GM19035 (cell line): ENCODE results near the gene FSHR.

Source experiments
- ATAC-seq: cut with Tn5 transposase; IDR thresholded peaks from one replicate; pipeline ENCODE4 v1.9.1; 2021; ENCODE audit not compliant: unreplicated experiment

FSHR gene

GRCh38 chr2:49154140-49154539, at the start of gene FSHR:
Gene FSHR (minus strand): TSS chr2:49154515. CDS start chr2:49154417, 98 bp downstream.
- no peak for ATAC-seq

DNA sequence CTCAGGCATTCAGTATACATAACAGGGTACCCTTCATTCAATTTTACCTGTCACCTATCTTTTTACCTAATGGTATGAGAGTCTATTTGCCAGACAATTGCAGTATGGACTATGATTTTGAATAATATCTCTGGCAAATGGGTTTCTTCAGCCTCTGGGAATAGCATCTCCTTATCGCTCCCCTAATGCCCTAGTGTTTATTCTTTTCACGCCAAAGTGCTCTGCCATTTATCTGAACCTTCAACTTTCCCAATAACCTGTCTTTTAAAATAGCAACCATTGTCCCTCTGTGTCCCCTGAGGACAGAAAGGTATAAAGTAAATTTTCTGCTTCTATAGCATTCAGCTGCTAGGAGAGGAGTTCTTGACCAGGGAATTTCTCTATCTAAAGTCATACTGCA, 45.0 kb upstream of the FSHR start:
- ATAC-seq, result no peak

DNA sequence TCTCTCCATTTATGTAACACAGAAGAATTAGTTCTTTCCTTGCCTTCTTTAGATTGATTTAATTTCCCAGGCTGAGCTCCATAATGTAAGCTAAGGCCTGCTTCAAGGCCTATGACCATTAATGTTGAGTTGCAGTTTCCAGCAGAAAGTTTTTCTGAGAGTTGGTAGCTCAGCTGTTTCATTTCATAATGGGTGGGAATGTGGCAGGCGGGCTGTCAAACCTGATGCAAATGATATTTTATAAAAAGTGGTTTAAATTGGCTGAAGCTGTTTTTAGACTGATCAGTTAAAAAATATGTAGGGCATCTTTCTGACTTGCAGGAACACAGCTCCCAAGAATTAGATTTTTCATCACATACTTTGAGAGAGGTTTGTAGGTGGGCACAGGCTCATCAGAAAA, 40.4 kb upstream of the FSHR start:
- ATAC-seq, result no peak

DNA sequence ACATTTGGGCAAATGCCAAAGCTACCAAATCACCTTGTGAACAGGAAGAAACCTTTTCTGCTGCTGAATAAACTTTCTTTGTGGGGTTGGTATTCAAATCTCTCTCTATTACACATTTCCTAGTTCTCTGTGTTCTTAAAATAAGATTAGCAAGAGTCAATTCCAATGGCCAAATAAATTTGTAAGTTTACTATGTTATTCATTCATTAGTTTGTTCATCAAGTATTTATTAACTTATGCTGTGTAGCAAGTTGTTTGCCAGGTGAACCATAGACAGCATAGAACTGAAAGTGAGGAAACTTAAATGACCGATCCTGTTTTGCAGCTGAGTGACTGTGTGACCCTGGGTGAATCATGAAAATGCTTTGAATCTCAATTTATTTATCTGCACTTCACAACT, 37.7 kb upstream of the FSHR start:
- no peak for ATAC-seq

GRCh38 chr2:49189512-49190225, 35.4 kb upstream of the FSHR start:
- no peak for ATAC-seq

DNA sequence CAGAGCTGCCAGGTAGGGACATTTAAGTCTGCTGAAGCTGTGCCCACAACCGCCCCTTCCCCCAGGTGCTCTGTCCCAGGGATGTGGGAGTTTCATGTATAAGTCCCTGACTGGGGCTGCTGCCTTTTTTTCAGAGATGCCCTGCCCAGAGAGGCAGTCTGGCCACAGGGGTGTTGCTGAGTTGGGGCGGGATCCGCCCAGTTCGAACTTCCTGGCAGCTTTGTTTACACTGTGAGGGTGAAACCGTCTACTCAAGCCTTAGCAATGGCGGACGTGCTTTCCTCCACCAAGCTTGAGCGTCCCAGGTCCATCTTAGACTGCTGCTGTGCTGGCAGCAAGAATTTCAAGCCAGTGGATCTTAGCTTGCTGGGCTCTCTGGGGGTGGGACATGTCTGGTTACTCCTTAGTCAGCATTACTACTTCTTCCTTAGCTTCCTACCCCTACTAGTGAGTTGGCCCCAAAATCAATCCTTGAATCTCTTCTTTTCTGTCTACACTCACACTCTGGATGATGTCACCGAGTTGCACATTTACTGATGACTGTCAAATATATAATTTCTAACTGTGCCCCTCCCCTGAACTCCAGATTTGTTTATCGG, 31.8 kb upstream of the FSHR start:
- ATAC-seq, result no peak

DNA sequence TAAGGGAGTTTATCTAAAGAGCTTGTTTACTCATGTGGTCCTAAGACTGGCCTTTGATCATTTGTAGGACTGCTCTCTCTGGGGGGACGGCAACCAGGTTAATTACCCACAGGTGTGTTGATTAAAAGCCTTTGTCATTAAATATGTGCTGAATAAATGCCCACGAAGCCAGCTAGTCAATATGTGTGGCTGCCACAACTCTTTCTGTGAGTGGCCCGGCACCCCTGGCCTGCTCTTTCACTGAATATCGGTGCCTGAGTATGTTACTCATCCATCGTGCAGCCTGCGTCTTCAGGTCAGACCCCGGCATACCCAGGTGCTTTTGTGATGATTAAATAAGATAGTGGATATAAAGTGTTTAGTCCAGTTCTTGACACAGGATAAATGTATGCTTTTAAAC, 24.3 kb upstream of the FSHR start:
- ATAC-seq, result no peak

- ATAC-seq, result no peak
These were observed 22.9 kb upstream of the FSHR start for GRCh38 chr2:49177194-49177593.

DNA sequence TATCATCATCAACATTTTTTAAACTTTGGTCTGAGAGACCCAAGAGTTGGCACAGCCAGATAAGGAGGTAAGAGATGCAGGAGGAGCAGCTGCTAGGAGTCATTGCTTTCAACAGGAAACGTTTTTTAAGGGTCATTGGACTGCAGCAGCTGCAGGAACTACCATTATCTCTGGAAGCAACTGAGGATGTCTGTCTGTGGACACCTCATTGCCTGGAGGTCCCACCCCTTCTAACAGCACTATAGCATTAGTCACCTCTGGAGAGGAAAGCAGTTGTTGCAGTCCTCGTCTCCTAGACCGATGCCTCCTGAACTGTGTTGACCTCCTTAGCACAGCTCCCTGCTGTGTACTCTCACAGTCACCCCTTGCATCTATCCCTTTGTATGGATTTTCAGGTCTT, 21.5 kb upstream of the FSHR start:
- ATAC-seq, result no peak

DNA sequence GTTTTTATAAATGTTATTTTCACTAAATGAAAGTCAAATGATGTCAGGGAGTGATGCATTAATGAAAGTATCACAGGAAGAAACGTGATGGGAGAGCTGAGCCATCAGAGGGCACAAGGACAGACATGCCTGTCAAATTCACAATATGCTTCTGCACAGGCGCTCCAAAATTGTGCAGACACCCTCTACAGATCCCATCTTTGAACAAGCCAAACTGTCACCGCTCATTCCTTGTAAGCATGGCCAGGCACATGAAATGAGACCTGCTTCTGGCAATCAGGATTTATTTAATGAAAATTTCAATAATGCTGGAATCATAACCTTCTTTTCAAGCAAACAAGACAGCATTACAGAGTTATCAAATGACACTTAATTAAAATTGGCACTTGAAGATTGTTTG, 20.4 kb upstream of the FSHR start:
- ATAC-seq, result no peak

DNA sequence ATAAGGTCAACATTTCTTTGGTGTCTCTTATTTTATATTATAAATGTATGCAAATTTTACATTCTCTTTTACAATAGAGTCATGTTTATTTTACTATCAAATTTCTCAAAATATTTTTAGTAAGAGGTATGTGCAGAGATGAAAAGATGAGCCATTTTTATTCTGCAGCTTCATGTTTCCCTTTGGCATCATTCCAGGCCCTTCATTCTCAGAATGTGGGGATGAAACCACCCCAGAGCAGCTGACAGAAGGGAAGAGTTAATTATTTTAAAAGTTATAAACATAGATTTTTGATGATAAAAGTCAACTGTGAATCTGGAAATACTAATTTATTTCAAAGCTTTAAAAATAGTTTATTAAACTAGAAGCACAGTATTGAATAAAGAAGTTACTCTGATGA, 12.8 kb upstream of the FSHR start:
- no peak for ATAC-seq

DNA sequence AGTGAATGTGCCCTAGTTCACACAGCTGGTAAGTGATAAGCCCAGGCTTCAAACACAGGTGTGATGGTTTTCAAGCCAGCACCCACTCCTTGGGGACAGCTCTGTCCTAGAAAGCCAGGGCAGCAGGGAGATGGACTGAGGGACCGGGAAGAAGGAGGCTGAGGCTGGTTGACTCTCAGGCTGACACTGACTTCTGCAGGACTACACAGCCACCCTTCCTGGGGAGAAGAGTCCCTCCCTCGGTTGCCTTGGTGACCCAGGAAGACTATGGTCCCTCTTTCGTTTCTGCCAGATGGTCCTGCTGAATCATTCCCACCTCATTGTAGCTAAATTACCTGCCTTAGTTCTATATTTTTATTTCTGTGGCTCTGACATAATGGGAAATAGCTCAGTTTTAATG, 11.3 kb upstream of the FSHR start:
- ATAC-seq, result no peak

- ATAC-seq, result no peak
These were observed 10.4 kb upstream of the FSHR start for GRCh38 chr2:49164729-49165128.

- ATAC-seq, result no peak
These were observed 7.8 kb upstream of the FSHR start for GRCh38 chr2:49162151-49162550.

DNA sequence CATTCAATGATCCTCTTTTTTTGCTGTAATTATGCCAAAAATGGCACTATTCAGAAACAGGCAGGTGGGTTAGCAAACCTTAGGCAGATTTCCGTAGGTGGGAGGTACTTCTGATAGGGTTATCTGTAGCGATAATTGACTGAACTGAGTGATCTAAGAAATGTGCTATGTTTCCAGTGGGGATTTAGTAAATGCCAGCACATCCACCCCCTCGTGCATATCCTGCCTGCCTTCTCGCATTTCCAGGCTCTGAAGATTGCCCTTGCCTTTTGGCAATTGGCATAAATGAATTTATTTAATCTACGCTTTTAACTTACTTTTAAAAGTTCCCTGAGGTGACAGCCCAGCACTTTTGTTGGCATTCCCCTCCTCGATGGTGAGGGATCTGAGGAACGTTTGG, 576 bp upstream of the FSHR start:
- ATAC-seq, result no peak

GRCh38 chr2:49153252-49153651, 1.1 kb downstream of the FSHR start:
- no peak for ATAC-seq

GRCh38 chr2:49152824-49153223, 1.5 kb downstream of the FSHR start:
- ATAC-seq, result no peak

GRCh38 chr2:49146401-49146800, 7.9 kb downstream of the FSHR start:
- no peak for ATAC-seq

GRCh38 chr2:49131801-49132200, 22.5 kb downstream of the FSHR start:
- ATAC-seq, result no peak

- peak; percentile 92 for ATAC-seq
These were observed 25.3 kb downstream of the FSHR start for GRCh38 chr2:49129034-49129433.

DNA sequence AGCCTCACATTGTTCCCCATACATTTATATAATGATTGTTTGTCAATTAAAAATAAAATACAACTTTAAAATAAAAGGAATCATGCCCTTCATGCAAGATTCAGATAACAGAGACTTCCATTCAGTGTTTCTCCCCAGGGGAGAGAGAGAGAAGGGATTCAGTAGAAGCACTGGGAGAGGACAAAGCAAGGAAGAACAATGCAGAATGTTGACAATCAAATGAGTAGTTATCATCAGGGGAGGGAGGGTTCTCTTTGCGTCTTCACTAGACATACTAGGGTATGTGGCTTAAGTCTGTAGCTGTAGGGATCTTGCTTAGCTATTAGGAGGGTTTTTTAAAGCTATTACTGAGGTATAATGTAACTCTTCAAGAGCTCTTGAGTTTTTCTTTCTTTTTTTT, 30.7 kb downstream of the FSHR start:
- no peak for ATAC-seq

GRCh38 chr2:49122107-49122506, 32.2 kb downstream of the FSHR start:
- ATAC-seq, result no peak

GRCh38 chr2:49113046-49113445, 41.3 kb downstream of the FSHR start:
- no peak for ATAC-seq
